Naive thymus-derived CD4-positive, alpha-beta T cell (primary cell): Measurements from ENCODE around the gene MYRFL. TPM values are rescaled to one million over a fixed set of nuclear protein-coding genes. Genes with fewer than 3 reads are reported as not detected.

Experiments
- ATAC-seq: fragments of 150-1000 bp; cut with Tn5 transposase; 2 replicates; pipeline ENCODE4 v1.10.0; 2021; ENCODE audit warnings: mild to moderate bottlenecking, moderate library complexity
- CTCF ChIA-PET: fragments of 350-600 bp; sonication (Branson Sonifier 250); formaldehyde crosslinking; loops from one replicate; lab custom pipeline; 2021; ENCODE audit warnings: antibody characterized with exemption; lab: Charles Lee
- POLR2A ChIA-PET: fragments of 350-600 bp; sonication (Branson Sonifier 250); formaldehyde crosslinking; loops from one replicate; lab custom pipeline; 2021; ENCODE audit warnings: antibody characterized with exemption, inconsistent platforms; lab: Charles Lee
- DNase-seq, 9 donors: peaks; one replicate each; pipeline versions ENCODE4 v3.0.0 to v3.0.0-alpha.2; 2020 to 2022; ENCODE audit warnings: mixed read lengths in 1 of 9
- H3K27ac ChIP-seq: one replicate; pipeline ENCODE4 v1.7.0; 2013; ENCODE audit warnings: mild to moderate bottlenecking, low read depth, low read length, moderate library complexity
- H3K27me3 ChIP-seq, 2 donors: one replicate each; pipeline ENCODE4 v1.7.0; 2013; ENCODE audit warnings: low read length in 2 of 2, mild to moderate bottlenecking in 2 of 2, moderate library complexity in 2 of 2; ENCODE audit not compliant: control insufficient read depth in 2 of 2, insufficient read depth in 2 of 2
- H3K36me3 ChIP-seq, 3 experiments: 1 replicate in 2 of 3; 2 replicates in 1 of 3; pipeline ENCODE4 v1.7.0; 2013; ENCODE audit warnings: low read length in 3 of 3, mild to moderate bottlenecking in 3 of 3, moderate library complexity in 1 of 3; ENCODE audit not compliant: insufficient read depth in 3 of 3, control insufficient read depth in 2 of 3
- H3K4me1 ChIP-seq, 2 donors: one replicate each; pipeline ENCODE4 v1.7.0; 2013; ENCODE audit warnings: low read length in 2 of 2, mild to moderate bottlenecking in 2 of 2, moderate library complexity in 1 of 2; ENCODE audit not compliant: control insufficient read depth in 2 of 2, insufficient read depth in 2 of 2
- H3K4me3 ChIP-seq: 2 replicates; pipeline ENCODE4 v1.7.0; 2013; ENCODE audit warnings: mild to moderate bottlenecking, low read length
- H3K9me3 ChIP-seq, 3 experiments: 1 replicate in 2 of 3; 2 replicates in 1 of 3; pipeline ENCODE4 v1.7.0; 2013; ENCODE audit warnings: low read length in 3 of 3; ENCODE audit not compliant: control insufficient read depth in 2 of 3
- H3K27ac Mint-ChIP-seq, 9 donors: one replicate each; pipeline ENCODE4 v1.8.0; 2020 to 2022; ENCODE audit warnings: mixed read lengths in 9 of 9, mild to moderate bottlenecking in 8 of 9, moderate library complexity in 5 of 9, inconsistent platforms in 2 of 9
- H3K27me3 Mint-ChIP-seq, 5 donors: one replicate each; pipeline ENCODE4 v1.8.0; 2021 to 2022; ENCODE audit warnings: mixed read lengths in 5 of 5, mild to moderate bottlenecking in 1 of 5
- H3K36me3 Mint-ChIP-seq, 5 donors: one replicate each; pipeline ENCODE4 v1.8.0; 2020 to 2022; ENCODE audit warnings: mixed read lengths in 5 of 5, mild to moderate bottlenecking in 3 of 5, inconsistent platforms in 1 of 5
- H3K4me1 Mint-ChIP-seq, 7 donors: one replicate each; pipeline ENCODE4 v1.8.0; 2020 to 2022; ENCODE audit warnings: mixed read lengths in 7 of 7, mild to moderate bottlenecking in 3 of 7, inconsistent platforms in 1 of 7
- H3K4me3 Mint-ChIP-seq, 10 donors: one replicate each; pipeline ENCODE4 v1.8.0; 2020 to 2022; ENCODE audit warnings: mild to moderate bottlenecking in 10 of 10, mixed read lengths in 10 of 10, moderate library complexity in 6 of 10, inconsistent platforms in 2 of 10
- H3K9me3 Mint-ChIP-seq, 11 donors: one replicate each; pipeline ENCODE4 v1.8.0; 2020 to 2022; ENCODE audit warnings: mixed read lengths in 11 of 11, mild to moderate bottlenecking in 4 of 11, inconsistent platforms in 1 of 11, moderate library complexity in 1 of 11
- intact Hi-C, 2 donors: fragments of 100-400 bp; cut with micrococcal nuclease; formaldehyde crosslinking; loops; one replicate each; pipeline ENCODE4 v1.15.1; 2023
- polyA plus RNA-seq, 2 donors: library from polyadenylated mRNA; unstranded; fragments of 300-500 nt; fragmentation: Illumina TruSeq; gene quantifications; one replicate each; pipeline ENCODE4 v1.2.3, GENCODE V29; 2021
- total RNA-seq, 6 experiments: library from RNA in 5 of 6; stranded (reverse) in 5 of 6; gene quantifications; 1 replicate in 5 of 6; 2 replicates in 1 of 6; pipeline ENCODE4 v1.2.3 and lab custom pipeline; 2021 to 2026

The MYRFL gene
- total and polyA plus RNA-seq, 7 experiments from 2014 or later = 0.24 TPM; not detected in 6

DNA sequence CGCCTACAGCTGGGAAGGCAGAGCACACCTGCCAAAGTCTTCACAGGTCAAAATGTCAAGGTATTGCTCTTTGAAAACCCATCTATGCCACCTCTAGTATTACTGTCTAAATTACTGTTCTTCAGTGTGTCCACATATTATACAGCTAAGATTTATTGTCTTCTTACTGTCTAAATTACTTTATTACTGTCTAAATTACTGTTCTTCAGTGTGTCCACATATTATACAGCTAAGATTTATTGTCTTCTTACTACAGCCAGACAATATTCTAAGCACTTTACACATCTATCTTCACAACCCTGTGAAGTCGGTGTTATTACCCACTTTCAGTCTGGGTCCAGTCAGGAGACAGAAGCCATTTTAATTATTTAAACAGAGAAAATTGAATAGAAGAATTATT is 173.9 kb downstream of the MYRFL start:
- CTCF ChIA-PET = no interaction called here
- Mint-ChIP-seq H3K4me1 (no peaks in the 10 kb centered on the region), H3K27ac (no peak overlapping the region), H3K9me3 (peaks cover 0 to 3% (median 0%) of the 10 kb centered on the region in 11 donors), H3K36me3 (no peaks in the 10 kb centered on the region), H3K4me3 (no peak overlapping the region), H3K27me3 (peaks cover 0 to 27% (median 13%) of the 10 kb centered on the region in 5 donors)
- ATAC-seq (no peak), DNase-seq (no peak)
- POLR2A ChIA-PET = no interaction called here
- no peak overlapping the region for H3K27ac ChIP-seq
- no peaks in the 10 kb centered on the region for H3K4me1 ChIP-seq
- no peak overlapping the region for H3K4me3 ChIP-seq
- no peaks in the 10 kb centered on the region for H3K27me3 ChIP-seq
- H3K36me3 ChIP-seq = no peaks in the 10 kb centered on the region
- intact Hi-C loops = no loop called here
- no peaks in the 10 kb centered on the region for H3K9me3 ChIP-seq

DNA sequence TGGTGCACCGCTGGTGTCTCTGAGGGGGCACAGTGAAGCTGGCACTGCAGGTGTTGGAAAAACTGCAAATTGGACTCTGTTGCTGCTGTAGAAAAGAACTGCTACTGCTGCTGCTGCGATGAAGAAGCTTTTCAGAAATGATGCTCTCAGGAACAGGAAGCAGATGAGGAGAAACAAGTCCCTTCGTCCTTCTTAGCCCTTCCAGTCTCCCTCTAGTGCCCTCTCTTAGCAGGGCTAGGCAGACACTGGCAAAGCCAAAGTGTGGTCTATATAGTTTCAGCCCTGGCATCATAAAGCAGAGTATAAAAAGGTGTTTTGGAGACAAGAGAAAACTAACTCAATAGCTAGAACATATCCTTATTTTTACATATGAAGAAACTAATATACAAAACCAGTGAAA is 174.5 kb downstream of the MYRFL start:
- intact Hi-C loops = no loop called here
- no peak for DNase-seq
- Mint-ChIP-seq H3K4me3 (no peak overlapping the region), H3K27me3 (peaks cover 0 to 27% (median 13%) of the 10 kb centered on the region in 5 donors), H3K4me1 (no peaks in the 10 kb centered on the region), H3K36me3 (no peaks in the 10 kb centered on the region), H3K27ac (no peak overlapping the region), H3K9me3 (peaks cover 0 to 3% (median 0%) of the 10 kb centered on the region in 11 donors)
- Histone ChIP-seq H3K27ac (no peak overlapping the region), H3K4me3 (no peak overlapping the region), H3K36me3 (no peaks in the 10 kb centered on the region), H3K4me1 (no peaks in the 10 kb centered on the region), H3K27me3 (no peaks in the 10 kb centered on the region), H3K9me3 (no peaks in the 10 kb centered on the region)
- POLR2A ChIA-PET = no interaction called here
- ATAC-seq = no peak
- CTCF ChIA-PET = no interaction called here

DNA sequence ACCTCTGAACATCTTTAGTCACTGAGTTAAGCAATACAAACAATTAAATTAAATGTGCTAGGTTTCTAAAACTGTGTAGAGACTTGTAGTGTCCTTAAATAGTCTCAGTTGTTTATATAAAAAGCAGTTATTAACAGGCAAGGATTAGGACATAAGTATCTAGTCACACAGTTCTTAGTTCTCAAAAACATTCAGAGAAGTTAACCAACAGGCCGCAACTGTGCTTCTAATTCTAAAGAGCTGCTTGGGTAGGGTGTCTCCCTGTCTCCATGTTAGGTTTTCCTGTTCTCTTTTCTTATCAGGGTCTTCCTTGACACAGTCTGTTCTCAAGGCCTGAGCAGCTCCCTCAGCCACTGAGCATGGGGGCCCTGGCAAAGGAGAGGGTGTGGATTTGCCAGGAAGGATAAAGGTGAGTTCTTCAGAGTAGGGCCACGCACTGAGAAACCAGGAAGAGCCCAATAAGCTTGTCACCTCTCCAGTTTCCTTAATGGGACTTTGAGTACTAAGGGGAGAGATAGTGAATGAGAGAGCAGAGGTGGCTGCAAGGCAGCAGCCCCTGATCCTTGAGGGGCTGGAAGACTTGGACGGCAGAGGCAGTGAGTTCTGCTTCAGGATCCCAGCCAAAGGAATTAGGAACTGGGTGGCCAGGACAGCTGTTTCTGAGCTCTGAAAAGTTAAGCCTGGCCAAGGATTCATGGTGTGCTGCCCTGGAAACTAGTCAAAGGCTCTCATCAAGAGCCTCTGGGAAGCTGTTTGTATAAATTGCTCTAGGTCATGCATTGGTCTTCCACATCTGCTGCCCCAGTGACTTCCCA is 177.3 kb downstream of the MYRFL start:
- peaks cover 0 to 11% (median 4%) of the 10 kb centered on the region in 11 donors for H3K9me3 Mint-ChIP-seq
- CTCF ChIA-PET = no interaction called here

DNA sequence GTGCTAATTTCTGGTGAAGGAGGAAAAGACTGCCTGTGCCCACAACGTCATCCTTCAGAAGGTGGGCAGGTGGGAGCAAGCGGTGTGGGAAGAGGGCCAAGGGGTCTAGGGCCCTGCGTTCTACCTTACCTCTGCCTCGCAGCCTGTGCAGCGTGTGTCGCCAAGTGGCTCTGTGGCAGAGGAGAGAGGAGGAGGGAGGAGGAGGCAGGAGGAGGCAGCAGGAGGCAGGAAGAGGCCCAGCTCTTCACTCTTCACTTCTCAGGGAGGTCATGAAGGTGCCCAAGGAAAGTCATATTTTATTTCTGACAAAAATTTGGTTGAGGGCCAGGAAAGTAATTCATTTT is 177.9 kb downstream of the MYRFL start:
- H3K27ac Mint-ChIP-seq = no peak overlapping the region
- POLR2A ChIA-PET = no interaction called here
- H3K4me3 ChIP-seq = no peak overlapping the region
- no peaks in the 10 kb centered on the region for H3K27me3 ChIP-seq
- intact Hi-C loops = no loop called here
- no peak overlapping the region for H3K27ac ChIP-seq
- no peak for ATAC-seq
- peaks cover 0 to 16% (median 5%) of the 10 kb centered on the region in 11 donors for H3K9me3 Mint-ChIP-seq
- H3K36me3 ChIP-seq = no peaks in the 10 kb centered on the region
- H3K9me3 ChIP-seq = peaks cover 0 to 9% (median 0%) of the 10 kb centered on the region in 3 experiments
- DNase-seq = no peak
- peaks cover 0 to 10% (median 9%) of the 10 kb centered on the region in 5 donors for H3K27me3 Mint-ChIP-seq
- no peak overlapping the region for H3K4me3 Mint-ChIP-seq
- no peaks in the 10 kb centered on the region for H3K36me3 Mint-ChIP-seq
- CTCF ChIA-PET = no interaction called here
- no peaks in the 10 kb centered on the region for H3K4me1 ChIP-seq
- no peaks in the 10 kb centered on the region for H3K4me1 Mint-ChIP-seq

More for the DNA sequence above, 177.3 kb downstream of the MYRFL start:
- Histone ChIP-seq H3K4me3 (no peak overlapping the region), H3K36me3 (no peaks in the 10 kb centered on the region), H3K9me3 (peaks cover 0 to 9% (median 0%) of the 10 kb centered on the region in 3 experiments), H3K27me3 (no peaks in the 10 kb centered on the region), H3K27ac (no peak overlapping the region), H3K4me1 (no peaks in the 10 kb centered on the region)
- Mint-ChIP-seq H3K27ac (no peak overlapping the region), H3K4me1 (no peaks in the 10 kb centered on the region), H3K36me3 (no peaks in the 10 kb centered on the region), H3K4me3 (no peak overlapping the region), H3K27me3 (peaks cover 0 to 14% (median 9%) of the 10 kb centered on the region in 5 donors)
- intact Hi-C loops = no loop called here
- DNase-seq (no peak), ATAC-seq (no peak)
- POLR2A ChIA-PET = no interaction called here

DNA sequence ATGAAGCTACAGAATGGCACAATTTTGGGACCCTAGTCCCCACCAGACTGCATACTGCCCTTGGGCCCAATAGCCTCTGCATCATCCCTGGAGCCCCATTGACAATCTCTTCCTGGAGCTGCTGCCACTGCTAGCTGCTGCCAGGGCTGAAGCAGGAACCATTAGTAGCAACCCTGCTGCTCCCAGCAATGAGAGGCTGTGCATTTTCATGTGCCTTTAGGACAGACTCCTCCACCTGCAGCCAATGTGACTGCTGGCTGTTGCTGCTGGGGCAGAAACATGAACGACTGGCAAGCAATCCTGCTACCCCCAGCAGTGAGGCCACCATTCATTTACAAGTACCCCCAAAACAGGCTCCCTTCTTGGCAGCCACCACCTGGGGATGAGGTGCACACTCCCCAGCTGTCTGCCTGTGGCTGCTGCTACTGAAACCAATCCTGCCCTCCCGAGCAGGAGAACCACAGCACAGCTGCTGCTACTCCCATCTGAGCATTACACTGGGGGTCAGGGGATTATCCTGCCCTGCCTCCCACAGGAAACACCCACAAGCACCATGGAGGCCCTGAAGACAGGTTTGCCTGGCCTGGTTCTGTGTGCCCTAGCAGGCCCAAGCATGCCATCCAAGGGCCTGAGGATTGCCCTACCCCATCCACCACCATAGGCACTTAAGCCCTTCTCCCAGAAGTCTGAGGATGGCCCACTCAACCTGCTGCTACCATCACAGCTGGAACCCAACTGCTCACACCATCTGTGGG is 181.0 kb downstream of the MYRFL start:
- DNase-seq (no peak), ATAC-seq (no peak)
- peaks cover 0 to 15% (median 0%) of the 10 kb centered on the region in 5 donors for H3K36me3 Mint-ChIP-seq
- no peak overlapping the region for H3K4me3 ChIP-seq
- H3K27ac ChIP-seq = no peak overlapping the region
- intact Hi-C loops = no loop called here
- no peaks in the 10 kb centered on the region for H3K27me3 ChIP-seq
- no peaks in the 10 kb centered on the region for H3K4me1 ChIP-seq
- peaks cover 0 to 12% (median 0%) of the 10 kb centered on the region in 3 experiments for H3K9me3 ChIP-seq
- no peak overlapping the region for H3K27ac Mint-ChIP-seq
- no peaks in the 10 kb centered on the region for H3K4me1 Mint-ChIP-seq
- no peaks in the 10 kb centered on the region for H3K36me3 ChIP-seq
- peaks cover 7 to 43% (median 24%) of the 10 kb centered on the region in 11 donors for H3K9me3 Mint-ChIP-seq
- no peak overlapping the region for H3K4me3 Mint-ChIP-seq
- ChIA-PET POLR2A (no interaction called here), CTCF (no interaction called here)
- peaks cover 0 to 27% (median 9%) of the 10 kb centered on the region in 5 donors for H3K27me3 Mint-ChIP-seq

DNA sequence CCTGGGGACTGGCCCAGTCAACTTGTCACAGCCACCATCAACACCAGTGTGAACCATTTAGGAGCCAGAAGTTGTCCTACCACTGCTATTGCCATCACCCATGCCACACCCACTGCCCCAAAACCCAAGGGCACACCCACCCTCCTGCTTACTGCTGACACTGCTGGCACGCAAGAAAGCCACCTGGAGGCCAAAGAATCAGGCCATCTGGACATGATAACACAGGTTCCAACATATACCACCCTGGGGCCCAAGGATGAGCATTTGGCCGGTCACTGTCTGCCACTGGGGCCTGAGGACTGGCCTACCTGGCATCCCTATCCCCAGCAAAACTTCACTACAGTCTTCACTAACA is 181.6 kb downstream of the MYRFL start:
- Histone ChIP-seq H3K27ac (no peak overlapping the region), H3K27me3 (no peaks in the 10 kb centered on the region), H3K36me3 (no peaks in the 10 kb centered on the region), H3K4me3 (no peak overlapping the region), H3K9me3 (peaks cover 0 to 12% (median 0%) of the 10 kb centered on the region in 3 experiments), H3K4me1 (no peaks in the 10 kb centered on the region)
- peaks cover 0 to 32% (median 10%) of the 10 kb centered on the region in 5 donors for H3K27me3 Mint-ChIP-seq
- ChIA-PET CTCF (no interaction called here), POLR2A (no interaction called here)
- no peaks in the 10 kb centered on the region for H3K4me1 Mint-ChIP-seq
- no peak for DNase-seq
- no peak overlapping the region for H3K4me3 Mint-ChIP-seq
- intact Hi-C loops = no loop called here
- no peak overlapping the region for H3K27ac Mint-ChIP-seq
- peaks cover 0 to 15% (median 0%) of the 10 kb centered on the region in 5 donors for H3K36me3 Mint-ChIP-seq
- no peak for ATAC-seq
- peaks cover 8 to 48% (median 24%) of the 10 kb centered on the region in 11 donors for H3K9me3 Mint-ChIP-seq
